H9 (cell line): ENCODE results near the gene PROX1. TPM values are rescaled to one million over a fixed set of nuclear protein-coding genes. Genes with fewer than 3 reads are reported as not detected.

Experiments
- DNase-seq: peaks from one replicate; pipeline ENCODE4 v3.0.0-alpha.2; 2017
- H2AFZ ChIP-seq: one replicate; pipeline ENCODE4 v1.6.1; 2013; ENCODE audit warnings: mild to moderate bottlenecking, low read length, control low read depth, moderate library complexity
- H2AK5ac ChIP-seq: 2 replicates; pipeline ENCODE4 v1.6.1; 2013; ENCODE audit warnings: low read length, control low read depth, mixed read lengths; ENCODE audit not compliant: insufficient read length
- H2BK120ac ChIP-seq: one replicate; pipeline ENCODE4 v1.6.1; 2013; ENCODE audit warnings: low read depth, mild to moderate bottlenecking, low read length, control low read depth, inconsistent platforms; ENCODE audit not compliant: poor library complexity, severe bottlenecking
- H2BK12ac ChIP-seq: 2 replicates; pipeline ENCODE4 v1.6.1; 2013; ENCODE audit warnings: low read length, control low read depth, mixed read lengths, low read depth; ENCODE audit not compliant: insufficient read length
- H2BK15ac ChIP-seq: 2 replicates; pipeline ENCODE4 v1.6.1; 2013; ENCODE audit warnings: low read depth, low read length, control low read depth
- H2BK20ac ChIP-seq: one replicate; pipeline ENCODE4 v1.6.1; 2013; ENCODE audit warnings: low read depth, mild to moderate bottlenecking, low read length, control low read depth, inconsistent platforms; ENCODE audit not compliant: poor library complexity, severe bottlenecking
- H2BK5ac ChIP-seq: 2 replicates; pipeline ENCODE4 v1.6.1; 2013; ENCODE audit warnings: low read length, control low read depth, mixed read lengths; ENCODE audit not compliant: insufficient read length
- H3K14ac ChIP-seq: 2 replicates; pipeline ENCODE4 v1.6.1; 2013; ENCODE audit warnings: low read length, control low read depth; ENCODE audit not compliant: insufficient read depth
- H3K18ac ChIP-seq: 2 replicates; pipeline ENCODE4 v1.6.1; 2013; ENCODE audit warnings: low read depth, mild to moderate bottlenecking, mixed read lengths, low read length, control low read depth; ENCODE audit not compliant: insufficient read length
- H3K23ac ChIP-seq: 2 replicates; pipeline ENCODE4 v1.6.1; 2013; ENCODE audit warnings: low read length, control low read depth, mixed read lengths, low read depth; ENCODE audit not compliant: insufficient read length
- H3K23me2 ChIP-seq: 2 replicates; pipeline ENCODE4 v1.6.1; 2013; ENCODE audit warnings: low read depth, mild to moderate bottlenecking, mixed read lengths, low read length, control low read depth; ENCODE audit not compliant: insufficient read length, poor library complexity, severe bottlenecking
- H3K27ac ChIP-seq: 2 replicates; pipeline ENCODE4 v1.5.1; 2013; ENCODE audit warnings: low read length, control low read depth, mixed read lengths, low read depth; ENCODE audit not compliant: insufficient read length
- H3K27me3 ChIP-seq: 2 replicates; pipeline ENCODE4 v1.6.1; 2013; ENCODE audit warnings: low read length, control low read depth, inconsistent platforms; ENCODE audit not compliant: insufficient read depth
- H3K4ac ChIP-seq: 2 replicates; pipeline ENCODE4 v1.6.1; 2013; ENCODE audit warnings: low read depth, mild to moderate bottlenecking, control low read depth, inconsistent platforms, low read length, moderate library complexity
- H3K4me1 ChIP-seq: 2 replicates; pipeline ENCODE4 v1.6.1; 2013; ENCODE audit warnings: low read length, control low read depth, inconsistent platforms; ENCODE audit not compliant: insufficient read depth
- H3K4me2 ChIP-seq: 2 replicates; pipeline ENCODE4 v1.6.1; 2013; ENCODE audit warnings: low read length, control low read depth, mixed read lengths; ENCODE audit not compliant: insufficient read length, insufficient read depth
- H3K56ac ChIP-seq: 2 replicates; pipeline ENCODE4 v1.6.1; 2013; ENCODE audit warnings: low read depth, mild to moderate bottlenecking, mixed read lengths, low read length, control low read depth; ENCODE audit not compliant: insufficient read length
- H3K79me1 ChIP-seq: 2 replicates; pipeline ENCODE4 v1.6.1; 2013; ENCODE audit warnings: low read depth, mild to moderate bottlenecking, moderate library complexity, low read length, control low read depth, inconsistent platforms; ENCODE audit not compliant: insufficient read depth, poor library complexity, severe bottlenecking
- H3K79me2 ChIP-seq: 2 replicates; pipeline ENCODE4 v1.6.1; 2013; ENCODE audit warnings: low read length, control low read depth, inconsistent platforms; ENCODE audit not compliant: insufficient read depth
- H3K9ac ChIP-seq: 2 replicates; pipeline ENCODE4 v1.6.1; 2013; ENCODE audit warnings: low read length, control low read depth, mixed read lengths; ENCODE audit not compliant: insufficient read length; ENCODE audit errors: extremely low read depth
- H3K9me3 ChIP-seq: one replicate; pipeline ENCODE4 v1.6.1; 2013; ENCODE audit warnings: low read depth, low read length, inconsistent platforms; ENCODE audit not compliant: control insufficient read depth
- H3T11ph ChIP-seq: one replicate; pipeline ENCODE4 v1.6.1; 2013; ENCODE audit warnings: mild to moderate bottlenecking, low read length, control low read depth, inconsistent platforms
- H4K20me1 ChIP-seq: one replicate; pipeline ENCODE4 v1.6.1; 2013; ENCODE audit not compliant: control insufficient read depth, insufficient read length, insufficient read depth
- H4K5ac ChIP-seq: 2 replicates; pipeline ENCODE4 v1.6.1; 2013; ENCODE audit warnings: low read depth, mild to moderate bottlenecking, mixed read lengths, low read length, control low read depth; ENCODE audit not compliant: insufficient read length
- H4K8ac ChIP-seq: replicated peaks from 2 replicates; pipeline ENCODE4 v1.6.1; 2013; ENCODE audit warnings: low read length, control low read depth, mixed read lengths, low read depth; ENCODE audit not compliant: insufficient read length
- H4K91ac ChIP-seq: 2 replicates; pipeline ENCODE4 v1.6.1; 2013; ENCODE audit warnings: low read depth, mild to moderate bottlenecking, moderate library complexity, mixed read lengths, low read length, control low read depth; ENCODE audit not compliant: insufficient read length
- H3K27ac Mint-ChIP-seq, 3 experiments: 2 replicates in 2 of 3; 3 replicates in 1 of 3; pipeline ENCODE4 v1.8.0; 2020 to 2021; ENCODE audit warnings: mixed read lengths in 3 of 3, mild to moderate bottlenecking in 1 of 3, moderate library complexity in 1 of 3
- H3K27me3 Mint-ChIP-seq: 2 replicates; pipeline ENCODE4 v1.8.0; 2021; ENCODE audit warnings: low read depth, mild to moderate bottlenecking, moderate library complexity, mixed read lengths
- H3K36me3 Mint-ChIP-seq, 3 experiments: 2 replicates in 2 of 3; 3 replicates in 1 of 3; pipeline ENCODE4 v1.8.0; 2020 to 2021; ENCODE audit warnings: low read depth in 3 of 3, mixed read lengths in 3 of 3; ENCODE audit not compliant: insufficient read depth in 1 of 3
- H3K4me1 Mint-ChIP-seq, 2 experiments: 2 replicates each; pipeline ENCODE4 v1.8.0; 2020; ENCODE audit warnings: mixed read lengths in 2 of 2
- H3K4me3 Mint-ChIP-seq, 2 experiments: 2 replicates in 1 of 2; 3 replicates in 1 of 2; pipeline ENCODE4 v1.8.0; 2020 to 2021; ENCODE audit warnings: mild to moderate bottlenecking in 2 of 2, mixed read lengths in 2 of 2, moderate library complexity in 1 of 2
- H3K9me3 Mint-ChIP-seq, 2 experiments: 2 replicates in 1 of 2; 3 replicates in 1 of 2; pipeline ENCODE4 v1.8.0; 2020; ENCODE audit warnings: mild to moderate bottlenecking in 2 of 2, mixed read lengths in 2 of 2, moderate library complexity in 1 of 2
- CTCF ChIP-seq: fragments of 200-600 bp; sonication (generic); conservative IDR thresholded peaks from 3 replicates; pipeline ENCODE4 v1.8.0; 2021; ENCODE audit warnings: antibody characterized with exemption, mild to moderate bottlenecking
- WGBS: extraction: QIAGEN DNeasy Blood & Tissue Kit; methylation state at CpG from one replicate; pipeline ENCODE4 v1.1.7; 2013; ENCODE audit warnings: missing lambda C conversion rate, low lambda C conversion rate, mixed read lengths; ENCODE audit not compliant: insufficient read length; ENCODE audit errors: extremely low coverage; 5-methylcytosine and 5-hydroxymethylcytosine counted together
- total RNA-seq: library from RNA; stranded (reverse); gene quantifications from 2 replicates; pipeline ENCODE4 v1.2.1, GENCODE V29; 2021

The PROX1 gene
- total RNA-seq, 1 experiment from 2014 or later, result 0.72 TPM

- Histone ChIP-seq H3K9ac (no peak overlapping the region), H2BK12ac (no peak overlapping the region), H3K4me2 (no peak overlapping the region), H2BK15ac (no peak overlapping the region), H3K18ac (no peak overlapping the region), H2AK5ac (no peak overlapping the region), H3K23me2 (no peaks in the 10 kb centered on the region), H2BK120ac (no peak overlapping the region), H4K20me1 (no peaks in the 10 kb centered on the region), H3K9me3 (no peaks in the 10 kb centered on the region), H4K8ac (no peak overlapping the region), H3K4me1 (no peaks in the 10 kb centered on the region), H3K79me2 (no peaks in the 10 kb centered on the region), H3K27ac (no peak overlapping the region), H3K4ac (no peak overlapping the region), H3K79me1 (no peaks in the 10 kb centered on the region), H2BK5ac (no peak overlapping the region), H3T11ph (no peak overlapping the region), H3K23ac (no peak overlapping the region), H3K56ac (no peak overlapping the region), H2BK20ac (no peak overlapping the region), H3K27me3 (no peaks in the 10 kb centered on the region), H4K91ac (no peak overlapping the region), H2AFZ (no peak overlapping the region), H4K5ac (no peak overlapping the region), H3K14ac (no peak overlapping the region)
- H3K4me1 Mint-ChIP-seq, result peaks cover 4 to 9% of the 10 kb centered on the region in 2 experiments
- H3K9me3 Mint-ChIP-seq, result peaks cover 17 to 20% of the 10 kb centered on the region in 2 experiments
- H3K36me3 Mint-ChIP-seq, result peaks cover 2 to 14% (median 5%) of the 10 kb centered on the region in 3 experiments; a peak in 6 of 7 replicates
- H3K27me3 Mint-ChIP-seq, result no peaks in the 10 kb centered on the region; the same call in 1 of the 2 replicates
- TF ChIP-seq CTCF, result no peak
- H3K27ac Mint-ChIP-seq, result peak overlapping the region in 2 of 3 experiments; percentile 17 to 55; a peak in 1 of 7 replicates
- no CpG with 5 or more reads among the region's 4 CpGs for WGBS
- DNase-seq, result no peak
- H3K4me3 Mint-ChIP-seq, result no peak overlapping the region
Measured at GRCh38 chr1:214044438-214045214, 56.9 kb downstream of the PROX1 start.
